ENCODE data around the gene RPL29. TPM values are rescaled to one million over a fixed set of nuclear protein-coding genes. Genes with fewer than 3 reads are reported as not detected.

RPL29 gene
- total RNA-seq, 1 experiment from 2014 or later: 995 TPM

GRCh38 chr3:51954713-51955112 lies 41.0 kb downstream of the RPL29 start:
- POLR2A ChIA-PET: no interaction called here
- H3K9me3 Mint-ChIP-seq (ENCODE audit: unreplicated experiment): no peaks in the 10 kb centered on the region
- H3K27me3 Mint-ChIP-seq (ENCODE audit: insufficient read depth, unreplicated experiment): peaks cover 2% of the 10 kb centered on the region
- DNase-seq: no peak
- no peaks in the 10 kb centered on the region for H3K27me3 ChIP-seq (replicated peaks; ENCODE audit: control insufficient read depth, insufficient read depth, low read length)
- BruUV-seq (replicated peaks): no TSS peak
- CTCF ChIA-PET: no interaction called here
- H3K36me3 Mint-ChIP-seq (ENCODE audit: insufficient read depth, unreplicated experiment): no peaks in the 10 kb centered on the region
- H3K4me1 Mint-ChIP-seq (ENCODE audit: low read depth, unreplicated experiment): no peaks in the 10 kb centered on the region
- no peaks in the 10 kb centered on the region for H3K9me3 ChIP-seq
- no peak overlapping the region for H3K27ac Mint-ChIP-seq (ENCODE audit: unreplicated experiment)
- no peak for TF ChIP-seq CTCF (IDR thresholded peaks at IDR 0.05; ENCODE audit: insufficient read depth in 1 of 2, low read depth in 1 of 2, low read length in 1 of 2, severe bottlenecking in 1 of 2, unreplicated experiment in 1 of 2)
- H3K4me3 ChIP-seq (ENCODE audit: low read depth, low read length): no peak overlapping the region
- H3K4me1 ChIP-seq: no peaks in the 10 kb centered on the region
- no peak overlapping the region for H3K4me3 Mint-ChIP-seq (ENCODE audit: unreplicated experiment)
- no peaks in the 10 kb centered on the region for H3K36me3 ChIP-seq (ENCODE audit: control insufficient read depth, insufficient read depth, low read length)
- intact Hi-C loops (cut with micrococcal nuclease; ENCODE audit: unreplicated experiment): no loop called here

GRCh38 chr3:51954105-51954504 lies 41.6 kb downstream of the RPL29 start:
- intact Hi-C loops (cut with micrococcal nuclease; ENCODE audit: unreplicated experiment): no loop called here
- Mint-ChIP-seq H3K4me3 (ENCODE audit: unreplicated experiment) (no peak overlapping the region), H3K4me1 (ENCODE audit: low read depth, unreplicated experiment) (no peaks in the 10 kb centered on the region), H3K27me3 (ENCODE audit: insufficient read depth, unreplicated experiment) (peaks cover 2% of the 10 kb centered on the region), H3K36me3 (ENCODE audit: insufficient read depth, unreplicated experiment) (no peaks in the 10 kb centered on the region), H3K9me3 (ENCODE audit: unreplicated experiment) (no peaks in the 10 kb centered on the region), H3K27ac (ENCODE audit: unreplicated experiment) (no peak overlapping the region)
- ChIA-PET POLR2A (no interaction called here), CTCF (no interaction called here)
- BruUV-seq (replicated peaks): no TSS peak
- no peaks in the 10 kb centered on the region for H3K9me3 ChIP-seq
- no peaks in the 10 kb centered on the region for H3K4me1 ChIP-seq
- no peak for DNase-seq
- no peak for TF ChIP-seq CTCF (IDR thresholded peaks at IDR 0.05; ENCODE audit: insufficient read depth in 1 of 2, low read depth in 1 of 2, low read length in 1 of 2, severe bottlenecking in 1 of 2, unreplicated experiment in 1 of 2)
- no peak overlapping the region for H3K4me3 ChIP-seq (ENCODE audit: low read depth, low read length)
- no peaks in the 10 kb centered on the region for H3K27me3 ChIP-seq (replicated peaks; ENCODE audit: control insufficient read depth, insufficient read depth, low read length)
- no peaks in the 10 kb centered on the region for H3K36me3 ChIP-seq (ENCODE audit: control insufficient read depth, insufficient read depth, low read length)

DNA sequence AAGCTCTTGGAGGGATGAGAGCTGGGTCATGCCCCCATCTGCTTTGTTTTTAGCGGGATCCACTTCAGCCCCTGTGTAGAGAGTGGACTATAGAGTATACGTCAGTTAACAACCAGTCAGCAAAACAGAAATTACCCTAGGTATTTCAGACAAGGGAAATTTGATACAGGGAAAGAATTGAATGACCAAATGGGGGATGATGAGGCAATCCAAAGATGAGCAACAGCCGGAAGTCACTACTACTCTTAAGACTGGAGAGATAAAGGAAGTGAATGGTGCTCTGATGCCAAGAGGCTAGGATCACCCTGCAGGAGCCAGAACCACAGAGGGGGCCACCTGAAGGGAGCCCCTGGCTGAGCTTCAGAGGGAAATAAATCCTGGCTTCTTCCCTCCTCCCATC lies 42.2 kb downstream of the RPL29 start:
- ChIA-PET CTCF (interaction anchor here (0.6 kb wide), 1 partner anchor 29 kb away, joined by 3 read pairs; the partner anchor contains the start of gene ACY1), POLR2A (interaction anchor here (0.5 to 0.7 kb wide), 2 partner anchors 20 to 29 kb away, joined by 3 read pairs; no protein-coding TSS in a partner anchor)
- H3K27me3 ChIP-seq (replicated peaks; ENCODE audit: control insufficient read depth, insufficient read depth, low read length): no peaks in the 10 kb centered on the region
- no peak for TF ChIP-seq CTCF (IDR thresholded peaks at IDR 0.05; ENCODE audit: insufficient read depth in 1 of 2, low read depth in 1 of 2, low read length in 1 of 2, severe bottlenecking in 1 of 2, unreplicated experiment in 1 of 2)
- Mint-ChIP-seq H3K27me3 (ENCODE audit: insufficient read depth, unreplicated experiment) (peaks cover 2% of the 10 kb centered on the region), H3K27ac (ENCODE audit: unreplicated experiment) (no peak overlapping the region), H3K36me3 (ENCODE audit: insufficient read depth, unreplicated experiment) (no peaks in the 10 kb centered on the region), H3K4me3 (ENCODE audit: unreplicated experiment) (no peak overlapping the region), H3K9me3 (ENCODE audit: unreplicated experiment) (no peaks in the 10 kb centered on the region), H3K4me1 (ENCODE audit: low read depth, unreplicated experiment) (no peaks in the 10 kb centered on the region)
- H3K4me3 ChIP-seq (ENCODE audit: low read depth, low read length): no peak overlapping the region
- no peaks in the 10 kb centered on the region for H3K36me3 ChIP-seq (ENCODE audit: control insufficient read depth, insufficient read depth, low read length)
- H3K9me3 ChIP-seq: no peaks in the 10 kb centered on the region
- DNase-seq: no peak
- H3K4me1 ChIP-seq: no peaks in the 10 kb centered on the region
- BruUV-seq (replicated peaks): no TSS peak
- intact Hi-C loops (cut with micrococcal nuclease; ENCODE audit: unreplicated experiment): no loop called here
